G401.6 (cell line): ENCODE data around the gene ARHGAP26.
"Not testable (repeated sequence)": the region's sequence is repeated elsewhere in the genome, so short reads cannot be mapped to it uniquely, and the experiment has no call there.

ENCODE experiments used
- FAIRE-seq: peaks from 2 replicates; lab custom pipeline; 2012; peaks lifted over from hg19 to GRCh38; lab: Jason Lieb, UNC

The ARHGAP26 gene

DNA sequence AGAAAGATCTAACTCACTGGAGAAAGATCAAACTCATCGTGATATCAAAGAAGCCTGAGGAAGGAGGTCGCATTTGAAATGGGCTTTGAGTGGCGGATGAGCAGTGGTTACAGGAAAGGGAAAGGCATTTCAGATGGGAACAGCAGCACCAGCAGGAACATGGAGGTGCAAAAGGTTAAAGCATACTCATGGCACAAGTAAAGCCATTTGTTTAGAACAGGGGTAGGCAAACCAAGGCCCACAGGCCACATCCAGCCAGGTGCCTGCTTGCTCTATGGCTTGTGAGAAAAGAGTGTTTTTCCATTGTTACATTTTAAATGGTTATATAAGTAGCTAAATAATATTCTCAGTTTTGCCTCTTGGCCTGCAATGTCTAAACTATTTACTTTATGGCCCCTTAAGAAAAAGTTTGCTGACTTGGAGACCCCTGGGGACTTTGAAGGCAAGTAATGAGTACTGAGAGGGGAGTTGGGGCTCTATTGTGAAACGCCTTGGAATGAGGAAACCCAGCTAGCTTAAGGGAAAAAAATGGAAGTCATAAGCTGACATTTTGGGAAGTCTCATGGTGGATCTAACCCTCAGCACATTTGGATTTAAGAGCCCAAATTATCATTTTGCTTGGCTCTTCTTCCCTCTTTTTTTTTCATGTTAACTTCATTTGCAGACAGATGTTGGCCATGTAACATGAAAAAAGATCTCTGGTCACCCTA is 422.2 kb downstream of the ARHGAP26 start:
- no peak for FAIRE-seq

DNA sequence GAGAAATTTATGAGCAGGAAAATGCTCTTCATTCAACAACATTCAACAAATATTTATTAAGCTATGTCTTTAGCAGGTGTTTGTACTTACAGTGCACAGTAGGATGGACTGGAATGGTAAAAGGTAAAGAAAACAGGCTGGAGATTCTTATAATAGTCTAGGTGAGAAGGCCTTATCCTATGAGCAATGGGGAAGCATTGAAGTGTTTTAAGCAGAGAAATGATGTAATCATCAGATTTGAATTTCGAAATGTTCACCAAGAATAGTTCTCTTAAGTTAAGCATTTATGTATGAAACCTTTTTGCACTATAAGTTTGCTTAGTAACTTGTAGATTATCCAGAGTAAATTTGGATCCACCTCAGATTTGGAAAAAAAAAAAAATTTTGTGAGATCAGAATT is 424.0 kb downstream of the ARHGAP26 start:
- no peak for FAIRE-seq

DNA sequence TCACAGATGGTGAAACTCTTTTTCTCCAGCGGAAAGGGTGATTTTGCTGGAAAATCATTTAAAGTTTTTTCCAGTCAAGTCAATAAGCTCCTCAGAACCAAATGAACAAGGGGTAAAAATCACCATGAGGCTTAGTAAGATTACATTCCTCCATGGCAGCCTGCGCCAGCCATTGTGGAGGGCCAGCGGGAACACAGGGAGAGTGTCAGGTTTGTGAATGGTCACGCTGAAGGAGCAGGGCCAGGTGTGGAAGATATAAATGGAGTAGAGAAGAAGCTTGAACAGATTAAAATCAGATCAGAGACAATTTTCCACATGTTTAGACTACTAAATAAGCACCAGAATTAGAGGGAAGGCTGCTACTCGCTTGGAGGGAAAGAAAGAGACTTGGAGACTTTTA is 424.5 kb downstream of the ARHGAP26 start:
- no peak for FAIRE-seq

DNA sequence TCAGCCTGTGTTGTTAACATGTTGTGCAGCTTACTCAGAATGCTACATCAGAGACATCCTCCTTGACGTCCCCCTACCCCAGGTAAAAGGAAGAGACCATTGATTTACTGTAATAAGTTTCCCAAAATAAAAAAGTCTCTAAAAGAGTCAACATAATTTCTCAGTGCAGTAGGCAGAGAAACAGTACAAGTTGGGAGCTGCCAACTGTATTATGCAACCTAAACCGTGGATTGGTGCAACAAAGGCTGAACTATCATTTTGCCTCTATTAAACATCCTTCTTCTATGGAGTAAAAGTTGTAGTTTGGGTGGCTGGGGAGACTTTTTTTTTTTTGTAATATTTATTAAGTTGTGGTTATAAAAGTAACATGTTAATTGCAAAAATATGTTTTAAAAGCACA is 425.3 kb downstream of the ARHGAP26 start:
- no peak for FAIRE-seq

DNA sequence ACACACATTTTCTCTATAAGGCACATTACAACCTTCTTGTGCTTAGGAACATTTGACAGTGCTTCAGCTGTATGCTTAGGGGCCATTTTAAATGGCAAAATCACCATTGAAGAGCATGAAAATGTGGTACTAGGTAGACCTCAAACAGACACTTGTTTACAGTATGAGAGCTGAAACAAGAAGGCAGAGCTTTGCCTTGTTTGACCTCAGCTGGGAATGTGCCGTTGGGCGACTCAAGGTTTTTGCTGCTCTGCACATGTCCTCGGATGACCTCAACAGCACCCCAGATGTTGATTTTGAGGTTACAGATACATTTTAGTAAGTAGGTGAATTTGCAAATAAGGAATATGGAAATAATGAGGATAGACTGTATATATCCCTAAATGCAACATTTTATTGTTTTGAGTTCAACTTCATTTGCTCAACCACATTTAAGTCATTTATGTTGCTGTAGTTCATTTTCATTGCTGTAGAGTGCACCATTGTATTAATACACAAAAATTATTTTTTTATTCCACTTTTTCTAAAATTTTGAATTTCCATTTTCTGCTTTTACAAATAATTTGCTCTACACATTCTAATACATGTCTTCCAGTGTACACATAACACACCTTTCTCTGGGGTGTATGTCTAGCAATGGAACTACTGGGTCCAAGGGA is 426.6 kb downstream of the ARHGAP26 start:
- FAIRE-seq = no peak

DNA sequence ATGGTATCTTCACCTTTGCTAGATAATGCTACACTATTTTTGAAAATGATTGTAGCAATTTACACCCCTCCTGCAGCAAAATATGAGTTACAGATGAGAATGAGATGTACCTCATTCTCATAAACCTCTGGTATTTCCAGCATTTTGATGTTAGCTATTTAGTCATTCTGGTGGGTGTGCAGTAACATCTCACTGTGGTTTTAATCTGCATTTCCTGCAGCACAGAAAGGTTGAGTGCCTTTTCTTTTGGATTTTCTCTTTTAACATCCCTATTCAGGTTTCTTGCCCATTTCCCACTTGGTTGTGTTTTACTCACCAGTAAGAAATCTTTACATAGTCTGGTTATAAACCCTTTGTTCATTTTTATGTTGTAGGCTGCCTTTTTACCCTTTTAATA is 427.1 kb downstream of the ARHGAP26 start:
- FAIRE-seq = no peak

DNA sequence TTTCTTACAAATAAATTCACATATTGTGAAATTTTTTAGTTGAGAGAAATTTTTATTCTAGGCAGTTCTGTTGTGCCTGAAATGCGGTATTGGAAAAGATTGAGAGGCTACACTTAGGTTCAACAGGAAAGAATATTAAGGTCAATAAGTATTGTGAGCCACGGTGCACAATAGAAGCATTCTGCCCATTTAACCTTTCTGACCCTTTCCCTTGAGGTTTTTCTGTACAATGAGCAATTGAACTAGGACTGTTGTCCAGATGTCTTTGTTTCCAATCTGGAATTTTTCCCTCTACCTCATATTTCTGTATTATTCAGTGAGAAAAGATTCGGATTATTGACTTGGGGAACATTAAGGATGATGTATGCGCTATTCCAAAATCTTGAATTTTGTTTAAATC is 428.2 kb downstream of the ARHGAP26 start:
- FAIRE-seq = no peak

DNA sequence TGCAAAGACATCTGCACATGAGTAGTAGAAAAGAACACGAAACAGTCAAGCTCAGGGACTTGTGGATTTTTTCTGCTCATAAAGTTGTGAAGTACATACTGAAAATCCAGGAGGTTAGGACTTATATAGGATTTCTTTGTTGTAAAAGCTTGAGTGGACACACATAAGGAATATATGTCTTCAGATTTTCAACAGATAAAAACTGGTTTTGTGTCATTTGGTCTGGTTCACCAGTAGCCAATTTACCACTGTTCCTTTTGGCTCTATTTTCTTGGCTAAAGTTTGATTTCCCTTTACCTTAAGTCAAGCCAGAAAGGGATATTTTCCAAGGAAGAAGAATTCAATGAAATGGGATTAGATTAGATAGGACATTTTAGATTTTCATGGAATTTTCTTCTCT is 429.0 kb downstream of the ARHGAP26 start:
- FAIRE-seq = no peak

DNA sequence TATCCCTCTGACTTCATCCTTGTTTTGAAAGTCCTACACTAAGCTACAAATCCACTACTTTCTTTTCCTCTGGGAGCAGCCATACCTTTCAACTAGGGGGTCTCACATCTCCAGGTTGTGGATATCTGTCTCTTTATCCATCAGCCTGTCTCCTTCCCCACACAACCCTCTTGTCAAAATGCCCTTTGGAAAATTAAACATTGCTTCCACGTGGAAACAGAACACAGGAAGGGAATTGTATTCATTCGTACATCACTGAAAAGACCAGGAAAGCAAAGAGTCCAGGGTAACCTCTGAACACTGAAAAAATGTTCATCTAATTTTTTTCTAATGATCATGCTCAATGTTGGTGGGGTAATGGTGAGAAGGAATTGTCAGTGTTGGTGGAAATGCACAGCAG is 429.7 kb downstream of the ARHGAP26 start:
- no peak for FAIRE-seq

DNA sequence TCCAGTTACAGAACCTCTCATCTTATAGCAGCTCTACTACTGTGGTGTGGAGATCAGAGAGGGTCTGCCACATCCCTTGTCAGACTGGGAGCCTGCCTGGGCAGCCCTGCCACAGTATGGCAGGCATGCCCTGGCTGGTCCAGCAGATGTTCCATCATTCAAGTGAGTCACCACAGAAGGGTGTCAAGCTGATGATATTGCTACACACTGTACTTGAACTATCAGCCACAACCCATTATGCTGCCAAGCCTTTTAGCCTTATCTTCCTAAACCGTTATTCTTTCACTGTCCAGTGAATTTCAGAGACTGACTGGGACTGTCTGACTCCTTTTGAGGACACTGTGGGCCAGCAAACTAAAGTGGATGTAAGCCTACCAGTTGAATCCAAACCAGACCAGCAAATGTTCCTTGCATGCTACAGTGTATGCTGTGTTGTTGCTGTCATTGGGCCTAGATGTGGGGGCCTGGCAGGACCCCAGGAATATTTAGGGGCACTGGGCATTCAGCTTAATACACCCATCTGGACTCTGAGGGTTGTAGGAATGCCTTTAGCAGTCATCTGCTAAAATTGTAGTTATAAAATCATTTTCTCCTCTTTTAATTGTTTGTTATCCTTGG is 430.7 kb downstream of the ARHGAP26 start:
- FAIRE-seq = no peak

DNA sequence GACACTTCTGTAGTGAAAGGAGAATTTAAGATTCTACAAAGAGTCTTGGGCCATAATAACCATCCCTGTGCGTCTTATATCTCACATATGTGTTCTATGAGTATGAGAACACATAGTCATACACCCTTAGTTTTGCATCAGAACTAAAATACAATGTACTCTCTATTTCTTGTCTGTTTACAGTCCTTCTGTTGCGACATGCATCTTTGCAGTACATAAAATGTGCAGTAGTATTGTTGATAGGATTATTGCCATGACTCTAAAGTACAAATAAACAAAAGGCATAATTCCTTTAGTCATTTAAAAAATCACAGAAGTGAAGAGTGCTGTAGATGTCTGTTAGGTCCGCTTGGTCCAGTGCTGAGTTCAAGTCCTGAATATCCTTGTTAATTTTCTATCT is 431.4 kb downstream of the ARHGAP26 start:
- FAIRE-seq = no peak

DNA sequence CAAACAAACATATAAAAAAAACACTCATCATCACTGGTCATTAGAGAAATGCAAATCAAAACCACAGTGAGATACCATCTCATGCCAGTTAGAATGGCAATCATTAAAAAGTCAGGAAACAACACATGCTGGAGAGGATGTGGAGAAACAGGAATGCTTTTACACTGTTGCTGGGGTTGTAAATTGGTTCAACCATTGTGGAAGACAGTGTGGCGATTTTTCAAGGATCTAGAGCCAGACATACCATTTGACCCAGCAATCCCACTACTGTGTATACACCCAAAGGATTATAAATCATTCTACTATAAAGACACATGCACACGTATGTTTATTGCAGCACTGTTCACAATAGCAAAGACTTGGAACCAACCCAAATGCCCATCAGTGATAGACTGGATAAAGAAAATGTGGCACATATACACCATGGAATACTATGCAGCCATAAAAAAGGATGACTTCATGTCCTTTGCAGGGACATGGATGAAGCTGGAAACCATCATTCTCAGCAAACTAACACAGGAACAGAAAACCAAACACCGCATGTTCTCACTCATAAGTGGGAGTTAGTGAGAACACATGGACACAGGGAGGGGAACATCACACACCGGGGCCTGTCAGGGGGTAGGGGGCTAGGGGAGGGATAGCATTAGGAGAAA is 433.3 kb downstream of the ARHGAP26 start:
- FAIRE-seq = not testable (repeated sequence)

DNA sequence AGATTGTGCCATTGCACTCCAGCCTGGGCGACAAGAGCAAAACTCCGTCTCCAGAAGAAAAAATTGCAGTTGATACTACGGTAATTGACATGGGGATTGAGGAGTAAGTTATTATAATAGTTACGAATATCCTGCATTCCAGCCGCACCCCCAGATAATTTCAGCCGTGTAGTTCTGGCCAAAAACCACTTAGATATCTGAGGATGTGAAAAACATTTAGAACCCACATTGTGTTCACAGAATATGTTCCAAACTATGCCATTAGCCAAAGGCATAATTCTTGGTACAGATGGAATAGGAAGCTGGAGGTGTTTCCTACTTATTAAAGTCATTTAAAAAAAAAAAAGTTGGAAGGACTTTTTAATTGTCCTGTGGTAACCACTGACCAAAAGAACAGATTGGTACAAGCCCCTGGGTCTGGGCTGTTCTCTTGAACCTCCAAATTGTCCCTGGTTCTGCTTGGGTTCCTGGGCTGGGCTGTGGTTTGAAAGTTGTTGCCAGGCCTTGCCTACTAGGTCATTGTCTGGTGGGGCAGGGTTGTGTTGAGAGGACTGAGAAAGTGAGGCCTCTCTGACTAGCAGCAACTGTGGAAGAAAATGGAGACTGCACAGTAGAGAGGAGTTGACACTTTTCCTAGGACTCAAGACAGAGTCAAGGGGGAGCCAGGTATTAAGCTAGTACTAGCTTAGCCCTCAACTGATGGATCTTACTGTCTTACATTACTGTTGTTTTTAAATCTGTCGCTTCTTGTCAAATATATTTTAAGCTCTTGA is 434.5 kb downstream of the ARHGAP26 start:
- FAIRE-seq = no peak

DNA sequence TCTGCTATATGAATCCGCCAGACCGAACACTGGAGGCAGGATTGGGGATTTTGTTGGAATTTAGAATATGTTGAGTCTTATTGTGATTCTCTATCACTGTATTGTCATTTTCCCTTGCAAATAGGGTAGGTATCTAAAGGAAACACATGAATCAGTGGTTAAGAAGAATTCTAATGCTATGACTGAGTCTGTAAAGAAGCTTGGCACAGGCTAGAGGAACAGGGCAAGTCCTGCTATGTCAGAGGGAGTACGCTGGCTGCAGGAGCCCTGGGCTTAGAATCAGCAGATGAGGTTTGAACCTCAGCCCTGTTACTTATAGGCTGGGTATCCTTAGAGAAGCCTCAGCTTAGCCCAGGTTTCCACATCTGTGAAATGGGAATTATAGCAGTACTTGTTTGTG is 435.2 kb downstream of the ARHGAP26 start:
- FAIRE-seq = no peak

DNA sequence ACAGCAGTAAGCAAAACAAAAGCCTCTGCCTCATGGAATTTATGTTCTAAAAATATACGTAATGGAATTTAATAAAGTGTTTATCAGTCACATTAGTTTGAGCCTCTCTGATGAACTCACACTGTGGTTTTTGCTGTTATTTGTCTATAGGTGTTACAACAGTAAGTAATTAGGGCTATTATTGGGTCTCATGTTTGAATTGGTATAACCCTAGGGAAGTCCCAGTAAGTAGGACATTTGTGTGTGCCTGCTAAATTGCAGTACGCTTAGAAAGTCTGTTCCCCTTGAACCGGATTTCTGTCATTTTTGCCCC is 435.7 kb downstream of the ARHGAP26 start:
- no peak for FAIRE-seq

DNA sequence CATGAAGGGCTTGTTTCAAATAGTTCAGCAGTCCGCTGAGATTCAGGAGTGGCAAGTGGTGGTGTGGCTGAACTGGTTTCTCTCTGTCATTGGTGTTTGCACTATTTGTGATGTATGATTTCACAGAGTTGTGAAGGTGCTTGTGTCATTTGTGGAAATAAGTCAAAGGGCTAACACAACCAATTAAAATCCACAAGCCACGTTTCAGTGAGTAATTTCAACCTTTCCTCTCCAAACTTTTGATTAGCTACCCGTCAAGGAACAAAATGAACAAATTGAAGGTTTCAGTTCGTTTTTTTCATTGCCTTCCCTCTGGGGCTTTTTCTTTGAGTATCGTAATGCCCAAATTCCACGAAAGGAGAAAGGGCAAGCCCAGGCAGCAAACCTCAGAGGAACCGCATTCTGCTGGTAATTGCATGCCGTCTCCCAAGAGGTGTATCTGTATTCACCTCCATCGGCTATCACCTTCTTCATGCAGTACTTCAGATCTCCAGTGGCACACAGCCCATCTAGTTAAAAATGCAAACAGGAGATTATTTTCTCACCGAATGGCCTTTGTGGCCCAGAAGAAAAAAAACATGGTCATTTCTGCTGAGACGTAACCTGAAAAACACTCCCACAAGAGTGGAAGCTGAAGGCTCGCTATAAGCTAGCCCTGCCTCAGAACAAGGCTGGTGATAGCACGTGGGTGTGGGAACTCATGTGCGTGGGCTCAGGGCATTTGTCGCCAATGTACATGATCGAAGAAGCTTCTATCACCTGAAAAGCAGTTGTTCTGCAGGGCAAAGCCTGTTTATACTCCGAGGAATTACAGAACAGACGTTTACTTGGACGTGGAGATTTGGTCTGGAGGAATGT is 436.2 kb downstream of the ARHGAP26 start:
- no peak for FAIRE-seq

DNA sequence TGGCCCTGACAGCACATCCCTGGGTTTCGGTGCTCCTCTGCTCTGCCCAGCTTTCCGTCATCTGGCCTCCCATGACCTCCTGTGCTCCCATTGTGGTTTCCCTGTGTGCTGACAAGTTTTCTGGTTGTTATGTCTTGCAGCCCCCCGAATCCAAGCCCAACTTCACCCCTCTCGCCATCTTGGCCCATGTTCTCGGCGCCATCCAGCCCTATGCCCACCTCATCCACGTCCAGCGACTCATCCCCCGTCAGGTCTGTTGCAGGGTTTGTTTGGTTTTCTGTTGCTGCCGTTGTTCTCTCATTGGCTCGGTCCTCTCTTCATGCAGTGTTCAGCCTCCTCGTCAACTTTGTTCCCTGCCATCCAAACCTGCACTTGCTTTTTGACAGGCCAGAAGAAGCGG is 436.9 kb downstream of the ARHGAP26 start:
- no peak for FAIRE-seq

DNA sequence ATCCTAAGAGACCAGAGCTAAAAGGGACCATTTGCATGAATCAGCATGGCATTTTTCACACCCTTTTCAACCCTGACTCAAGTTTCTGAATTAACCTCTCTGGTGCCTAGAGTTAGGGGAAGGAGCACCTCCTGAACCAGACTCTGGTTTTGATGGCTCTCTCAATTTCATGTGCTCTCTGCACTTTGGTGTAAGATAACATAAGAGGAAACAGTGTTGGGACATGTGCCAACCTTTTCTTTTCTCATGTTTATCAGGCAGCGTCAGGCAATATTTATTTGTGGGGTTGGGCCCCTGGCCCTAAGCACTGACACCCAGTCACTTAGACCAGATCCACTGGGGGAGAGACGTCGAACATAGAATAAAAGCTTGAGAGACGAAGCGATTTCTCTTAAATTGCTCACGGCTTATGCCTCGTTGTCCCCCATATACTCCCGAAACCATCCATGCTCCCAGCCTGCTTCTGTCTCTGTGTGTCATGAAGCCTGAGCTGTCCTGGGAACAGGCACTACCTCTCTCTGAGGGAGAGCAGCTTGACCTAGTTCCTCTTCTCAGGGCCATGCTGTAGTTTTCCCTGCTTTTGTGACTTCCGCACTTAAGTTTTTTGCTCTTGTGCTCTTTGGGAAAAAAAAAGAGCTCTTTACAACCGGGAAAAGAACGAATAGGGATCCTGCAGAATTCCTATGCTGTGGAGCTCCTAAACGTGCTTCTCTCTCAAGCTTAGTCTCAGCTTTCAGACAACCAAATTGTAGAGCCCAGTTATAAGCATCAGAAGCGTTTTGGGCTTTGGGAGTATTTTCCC is 437.6 kb downstream of the ARHGAP26 start:
- FAIRE-seq = no peak

DNA sequence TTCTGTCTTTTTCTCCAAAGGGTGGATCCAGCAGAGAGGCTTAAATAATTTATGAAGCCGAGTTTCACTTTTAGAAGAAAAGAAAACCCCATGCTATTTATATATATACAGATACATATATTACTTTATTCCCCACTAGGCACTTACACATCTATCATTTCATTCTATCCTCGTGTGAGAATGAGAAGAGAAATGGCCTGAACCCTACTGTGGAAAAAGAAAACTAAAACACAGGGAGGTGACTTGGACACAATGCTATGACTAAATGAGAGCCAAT is 438.1 kb downstream of the ARHGAP26 start:
- FAIRE-seq = no peak

DNA sequence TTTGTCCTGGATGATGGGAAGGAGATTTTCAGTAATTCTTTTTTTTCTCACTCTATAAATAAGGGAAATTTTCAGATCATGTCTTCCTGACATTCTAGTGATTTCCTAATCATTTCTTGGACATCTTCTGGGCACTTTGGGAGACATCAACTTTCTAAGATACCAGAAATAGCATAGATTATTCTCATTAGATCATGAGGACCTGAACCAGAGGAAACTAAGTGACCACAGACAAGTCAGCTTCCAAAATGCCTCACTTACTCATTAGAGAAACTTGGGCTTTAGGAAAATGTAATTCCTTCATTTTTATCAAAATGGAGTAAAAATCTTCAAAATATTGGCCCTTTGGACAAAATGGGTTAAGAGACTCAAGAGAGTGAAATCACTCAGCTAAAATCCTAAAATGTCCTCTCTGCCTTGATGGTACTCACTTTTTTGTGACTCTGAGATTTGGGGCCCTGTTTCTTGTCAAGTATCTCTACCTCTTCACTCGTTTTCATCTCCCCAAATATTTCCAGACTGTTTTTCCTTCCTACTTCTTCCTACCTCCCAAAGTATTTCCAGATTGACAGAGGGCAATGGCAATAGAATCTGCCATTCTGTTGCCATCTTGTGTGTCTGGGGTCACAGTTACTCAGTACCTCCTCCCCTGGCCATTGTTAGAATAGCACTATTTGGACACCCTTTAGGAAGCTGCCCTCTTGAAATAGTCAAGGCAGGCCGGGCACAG is 438.8 kb downstream of the ARHGAP26 start:
- no peak for FAIRE-seq
